SK-N-MC (cell line): ENCODE measurements around the gene EIF2B2.

Experiments used
- EZH2 ChIP-seq: fragments of 200-600 bp; sonication (generic); IDR thresholded peaks from one replicate; pipeline ENCODE4 v1.6.1; 2017; ENCODE audit warnings: antibody characterized with exemption
- FOXP2 ChIP-seq: optimal IDR thresholded peaks from 2 replicates; pipeline ENCODE3; 2011; ENCODE audit warnings: mild to moderate bottlenecking, moderate library complexity; ENCODE audit not compliant: insufficient read depth; ENCODE audit errors: extremely low read length, control extremely low read depth

DNA sequence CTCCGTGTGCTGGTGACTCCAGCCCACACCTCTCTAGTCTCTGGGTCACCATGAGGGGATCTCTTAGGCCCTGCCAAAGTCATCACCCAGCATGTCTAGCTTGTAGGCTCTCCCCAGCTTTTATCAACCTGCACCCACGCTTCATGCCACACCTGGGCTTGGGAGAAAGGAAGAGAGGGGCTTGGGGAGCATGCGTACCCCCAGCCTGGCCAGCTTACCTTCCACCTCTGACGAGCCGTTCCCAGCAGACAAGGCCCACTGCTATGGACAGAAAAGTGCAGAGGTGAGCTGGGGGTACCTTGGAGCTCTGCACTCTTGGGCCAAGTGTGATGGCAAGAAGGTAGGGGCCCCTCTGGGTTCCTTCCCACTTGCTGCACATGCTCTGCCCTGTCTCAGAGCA, 49.0 kb upstream of the EIF2B2 start:
- TF ChIP-seq FOXP2: no peak
- no peak for TF ChIP-seq EZH2
